ENCODE results near the gene STARD5.
A peak's percentile ranks its signal among the peaks of the same experiment; 100 is the strongest.
"Not testable (repeated sequence)": the region's sequence is repeated elsewhere in the genome, so short reads cannot be mapped to it uniquely, and the experiment has no call there.

Gene STARD5

GRCh38 chr15:81323944-81324881 is at the start of gene STARD5:
STARD5 (minus strand) TSS chr15:81324141; CDS start chr15:81324099, 42 bp downstream.
- peak; percentile 93 for DNase-seq

- DNase-seq, result no peak
These were observed 49.2 kb upstream of the STARD5 start for GRCh38 chr15:81373176-81373575.

DNA sequence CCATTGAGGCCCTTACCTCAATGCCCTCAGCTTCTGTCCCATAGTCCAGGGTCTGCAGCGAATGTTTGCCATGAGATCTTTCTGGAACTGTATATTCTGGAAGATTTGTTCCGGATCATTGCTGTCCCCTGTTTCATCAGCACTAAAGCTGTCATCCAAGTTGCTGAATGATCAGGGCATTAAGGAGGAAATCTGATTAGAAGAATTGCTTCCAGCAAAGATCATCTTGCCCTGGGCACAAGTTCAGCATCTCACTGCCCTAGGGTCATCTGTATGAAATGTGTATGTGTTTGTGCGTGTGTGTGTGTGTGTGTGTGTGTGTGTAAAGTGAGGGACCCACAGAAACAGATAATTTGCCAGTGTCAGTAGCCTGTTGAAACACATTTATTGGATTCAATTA is 48.6 kb upstream of the STARD5 start:
- DNase-seq, result no peak

- no peak for DNase-seq
These were observed 40.0 kb upstream of the STARD5 start for GRCh38 chr15:81363718-81364500.

DNA sequence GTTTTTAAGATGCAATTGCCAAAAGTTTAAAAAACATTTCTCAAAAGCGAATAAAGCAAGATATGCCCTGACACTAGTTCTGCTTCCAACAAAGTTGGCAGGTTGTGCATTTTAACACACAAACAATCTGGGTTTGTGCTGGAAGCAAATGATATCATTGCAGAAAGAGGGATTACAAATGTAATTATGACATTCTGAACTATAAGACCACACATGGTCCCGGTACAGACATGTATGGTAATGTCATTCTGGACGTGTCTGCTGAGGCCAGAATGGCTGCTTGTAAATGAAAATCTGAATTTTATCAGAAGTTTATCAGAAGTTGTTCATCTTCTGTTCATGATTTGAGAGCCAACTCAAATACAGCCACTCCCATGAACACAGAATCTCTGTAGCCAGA is 39.3 kb upstream of the STARD5 start:
- DNase-seq, result no peak

GRCh38 chr15:81362790-81363189 is 38.8 kb upstream of the STARD5 start:
- DNase-seq, result no peak

- DNase-seq, result no peak
These were observed 38.0 kb upstream of the STARD5 start for GRCh38 chr15:81361891-81362290.

- no peak for DNase-seq
These were observed 36.5 kb upstream of the STARD5 start for GRCh38 chr15:81360491-81360890.

GRCh38 chr15:81358248-81358647 is 34.3 kb upstream of the STARD5 start:
- no peak for DNase-seq

DNA sequence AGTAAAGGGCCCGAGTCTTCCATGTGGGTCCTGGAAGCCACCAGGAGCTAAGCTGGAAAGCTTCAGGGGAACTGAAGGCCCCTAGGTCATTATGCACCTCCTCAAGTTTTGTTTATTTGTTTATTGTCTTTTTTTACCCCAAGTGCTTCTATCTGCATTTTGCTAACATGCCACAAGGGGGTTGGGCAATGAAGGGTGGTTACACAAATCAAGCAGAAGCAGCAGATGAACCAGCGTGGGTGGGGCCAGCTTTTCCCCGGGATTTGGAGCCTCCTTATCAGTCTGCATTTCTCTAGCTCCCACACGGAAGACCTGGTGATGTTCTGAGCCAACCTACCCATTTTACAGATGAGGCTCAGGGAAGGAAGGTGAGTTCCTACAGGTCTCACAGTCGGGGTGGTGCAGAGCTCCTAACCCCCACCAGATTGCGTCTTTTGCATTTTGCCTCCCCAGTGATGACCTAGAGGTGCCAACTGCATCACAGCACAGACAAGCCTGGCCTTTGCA is 33.3 kb upstream of the STARD5 start:
- DNase-seq, result no peak

GRCh38 chr15:81356252-81356651 is 32.3 kb upstream of the STARD5 start:
- no peak for DNase-seq

DNA sequence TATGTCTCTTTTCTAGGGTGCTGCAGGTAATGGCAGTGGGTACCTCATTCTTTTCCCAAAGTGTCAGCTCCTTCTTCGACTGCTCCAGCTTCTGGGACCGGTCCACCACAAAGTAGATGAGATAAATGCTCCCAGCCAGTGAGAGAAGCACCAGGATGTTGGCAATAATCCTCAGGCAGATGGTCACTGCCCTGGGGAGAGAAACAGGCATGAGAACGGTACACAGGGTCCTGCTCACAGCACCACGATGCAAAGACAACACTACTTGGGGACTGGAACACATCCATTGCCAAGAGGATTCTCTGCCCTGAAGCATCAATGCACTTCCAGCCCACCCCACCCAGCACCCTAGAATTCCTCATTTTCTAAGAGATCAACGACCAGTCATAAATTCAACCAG is 27.7 kb upstream of the STARD5 start:
- no peak for DNase-seq

GRCh38 chr15:81349271-81349670 is 25.3 kb upstream of the STARD5 start:
- no peak for DNase-seq

DNA sequence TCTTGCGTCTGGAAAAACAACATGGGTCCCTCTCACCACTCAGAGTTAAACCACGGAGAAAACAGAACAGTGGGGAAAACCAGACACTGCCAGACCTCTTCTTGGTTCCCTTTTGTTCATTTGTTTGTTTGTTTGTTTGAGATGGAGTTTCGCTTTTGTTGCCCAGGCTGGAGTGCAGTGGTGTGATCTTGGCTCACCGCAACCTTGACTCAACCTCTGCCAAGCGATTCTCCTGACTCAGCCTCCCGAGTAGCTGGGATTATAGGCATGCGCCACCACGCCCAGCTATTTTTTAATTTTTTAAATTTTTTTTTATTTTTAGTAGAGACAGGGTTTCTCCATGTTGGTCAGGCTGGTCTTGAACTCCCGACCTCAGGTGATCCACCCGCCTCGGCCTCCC is 24.8 kb upstream of the STARD5 start:
- DNase-seq, result not testable (repeated sequence)

- DNase-seq, result no peak
These were observed 24.0 kb upstream of the STARD5 start for GRCh38 chr15:81347910-81348309.

DNA sequence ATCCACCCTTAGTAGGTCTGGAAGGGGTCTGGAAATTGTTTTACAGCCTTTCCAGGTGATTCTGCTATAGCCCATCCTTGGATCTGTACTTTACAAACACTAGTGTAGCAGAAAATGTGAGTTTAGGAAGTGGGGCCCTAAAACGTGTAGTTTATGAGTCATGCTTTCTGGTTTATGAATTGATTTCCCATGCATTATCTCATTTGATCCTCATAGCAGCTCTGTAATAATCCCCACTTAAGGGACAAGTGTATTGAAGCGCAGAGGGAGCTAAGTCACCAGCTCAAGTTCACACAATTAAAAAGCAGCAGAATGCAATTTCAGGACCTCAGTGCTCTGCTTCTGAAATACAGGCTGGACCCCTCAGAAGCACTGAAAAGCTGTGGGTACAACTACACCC is 22.7 kb upstream of the STARD5 start:
- no peak for DNase-seq

DNA sequence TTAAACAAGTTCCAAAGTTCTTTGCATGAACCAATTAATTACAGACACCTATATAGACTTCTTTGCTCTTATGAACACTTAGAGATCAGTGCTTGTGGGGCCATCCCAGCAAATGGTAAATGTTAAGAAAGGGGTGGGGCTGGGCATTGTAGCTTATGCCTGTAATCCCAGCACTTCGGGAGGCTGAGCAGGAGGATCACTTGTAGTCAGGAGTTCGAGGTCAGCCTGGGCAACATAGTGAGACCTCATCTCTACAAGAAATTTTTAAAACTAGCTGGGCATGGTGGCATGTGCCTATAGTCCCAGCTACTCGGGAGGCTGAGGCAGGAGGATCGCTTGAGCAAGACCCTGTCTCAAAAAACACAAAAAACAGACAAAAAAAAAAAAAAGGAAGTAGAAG is 19.4 kb upstream of the STARD5 start:
- DNase-seq, result no peak

DNA sequence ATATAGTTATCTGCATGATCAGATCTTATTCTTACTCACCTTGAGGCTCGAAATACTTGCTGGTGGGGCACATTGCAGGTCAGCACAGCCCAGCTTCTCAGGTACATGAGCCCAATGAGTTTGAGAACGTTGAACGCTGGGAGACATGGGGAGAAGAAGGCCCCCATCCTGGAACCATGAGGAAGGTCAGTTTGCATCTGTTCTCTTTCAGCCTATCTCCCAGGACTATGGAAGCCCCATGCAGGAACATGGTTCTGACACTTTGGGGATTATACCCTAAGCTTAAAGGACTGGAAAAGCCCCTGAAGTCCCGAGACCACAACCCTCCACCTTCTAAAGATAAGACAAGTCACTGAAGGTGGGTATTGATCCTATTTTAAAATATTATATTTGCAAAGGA is 17.4 kb upstream of the STARD5 start:
- no peak for DNase-seq

DNA sequence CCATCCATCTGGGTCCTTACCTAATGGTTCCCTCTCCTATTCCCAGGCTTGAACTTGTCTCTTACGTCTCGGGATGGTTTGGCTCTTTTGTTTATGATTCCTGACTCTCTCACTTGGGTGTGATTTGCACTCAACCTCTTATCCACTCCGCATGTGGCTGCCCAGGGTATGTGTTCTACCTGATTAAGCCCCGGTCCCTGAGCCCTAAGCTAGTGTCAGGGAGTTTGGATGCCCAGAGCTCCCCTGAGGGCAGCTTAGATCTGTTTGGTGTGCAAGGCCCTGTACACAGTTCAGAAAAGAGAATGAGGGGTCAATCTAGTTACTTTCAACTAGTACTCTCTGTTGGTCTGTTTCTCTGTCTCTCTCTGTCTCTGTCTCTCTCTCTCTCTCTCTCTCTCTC is 15.9 kb upstream of the STARD5 start:
- DNase-seq, result no peak

GRCh38 chr15:81339321-81339720 is 15.4 kb upstream of the STARD5 start:
- DNase-seq, result no peak

- DNase-seq, result no peak
These were observed 14.4 kb upstream of the STARD5 start for GRCh38 chr15:81338170-81339007.

DNA sequence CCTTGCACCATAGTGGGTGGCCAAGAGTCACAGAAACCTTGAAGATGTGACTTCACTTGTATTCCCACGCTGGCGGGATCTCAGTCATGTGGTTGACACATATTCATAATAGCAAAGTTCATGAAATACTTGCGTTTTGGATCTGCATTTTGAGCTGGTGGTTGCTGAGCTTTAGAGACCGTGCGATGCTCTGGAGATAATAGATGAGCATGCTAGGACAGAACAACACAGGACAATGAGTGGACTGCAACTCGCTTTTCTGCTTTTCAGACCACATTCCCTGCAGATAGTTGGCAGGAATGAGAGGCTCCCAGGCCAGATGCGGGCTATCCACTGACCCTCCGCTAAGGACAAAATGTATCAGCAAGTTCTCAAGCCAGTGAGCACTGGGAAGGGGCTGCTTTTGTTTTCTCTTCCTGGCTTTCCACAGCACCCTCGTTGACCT is 13.8 kb upstream of the STARD5 start:
- DNase-seq, result no peak

DNA sequence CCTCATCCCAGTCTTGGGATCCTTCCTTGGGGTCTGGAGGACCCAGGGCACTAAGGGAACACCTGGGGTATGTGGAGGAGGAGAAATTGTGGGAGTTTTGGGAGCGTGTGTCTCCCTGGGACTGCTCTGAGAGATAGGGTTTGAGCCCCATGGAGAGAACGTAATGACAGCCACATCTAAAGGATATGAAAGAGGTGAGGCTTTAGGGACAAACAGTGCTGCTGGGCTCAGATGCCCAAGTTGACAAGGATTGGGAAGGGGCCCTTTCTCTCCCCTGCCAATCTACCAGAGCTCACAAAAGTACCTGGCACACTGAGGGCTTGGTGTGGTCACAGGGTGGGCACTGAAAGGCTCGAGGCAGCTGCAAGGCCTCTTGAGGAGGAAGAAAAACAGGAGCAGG is 13.3 kb upstream of the STARD5 start:
- DNase-seq, result no peak

Measured in CD4-positive, alpha-beta T cell treated with Interferon gamma for 1 hour (primary cell).